K562 treated with DMSO at 1 percent for 24 hours (cell line): ENCODE measurements around the gene NMT1. TPM values are rescaled to one million over a fixed set of nuclear protein-coding genes. Genes with fewer than 3 reads are reported as not detected.

ENCODE experiments used
- total RNA-seq: library from RNA; unstranded; fragments of 300-600 nt; gene quantifications from 2 replicates; pipeline ENCODE4 v1.2.3, GENCODE V29; 2022; ENCODE audit warnings: low read depth; ENCODE audit not compliant: insufficient read depth

NMT1 gene
- total RNA-seq: 106 and 114 TPM in 2 replicates

DNA sequence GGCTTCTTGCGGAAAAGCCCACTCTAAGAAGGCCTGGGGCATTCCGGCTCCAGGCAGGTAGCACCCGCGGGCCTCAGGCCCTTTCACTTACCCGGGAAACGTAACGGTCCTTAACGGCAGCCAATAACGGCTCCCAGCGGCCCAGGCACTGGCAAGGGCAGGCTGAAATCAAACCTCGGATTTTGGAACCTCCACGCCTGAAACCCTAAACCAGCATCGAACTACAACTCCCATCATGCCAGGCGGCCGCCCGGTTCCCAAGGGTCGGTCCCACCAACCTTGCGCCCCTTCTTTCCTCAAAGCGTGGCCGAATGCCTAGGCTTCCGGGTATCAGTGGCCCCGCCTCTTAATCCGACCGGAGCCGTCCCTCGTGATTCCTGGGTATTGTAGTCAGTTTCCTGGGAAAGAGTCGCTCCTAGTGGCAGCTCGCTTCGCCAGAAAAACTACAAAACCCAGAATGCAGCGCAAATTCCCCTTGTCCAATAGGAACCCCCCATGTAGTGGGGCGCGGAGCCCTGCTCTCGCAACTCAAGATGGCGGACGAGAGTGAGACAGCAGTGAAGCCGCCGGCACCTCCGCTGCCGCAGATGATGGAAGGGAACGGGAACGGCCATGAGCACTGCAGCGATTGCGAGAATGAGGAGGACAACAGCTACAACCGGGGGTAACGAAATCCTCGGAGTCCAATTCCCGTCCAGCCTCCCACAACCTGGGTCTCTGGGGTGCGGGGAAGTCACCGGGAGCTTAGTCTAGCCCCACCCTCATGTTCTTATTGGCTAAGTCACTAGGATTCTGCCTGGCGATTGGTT is at the start of gene NMT1:
Gene NMT1, plus strand, starts transcription at position 521 of the 809 bp plus-strand sequence. Its CDS starts 13 bp downstream, at position 534.

DNA sequence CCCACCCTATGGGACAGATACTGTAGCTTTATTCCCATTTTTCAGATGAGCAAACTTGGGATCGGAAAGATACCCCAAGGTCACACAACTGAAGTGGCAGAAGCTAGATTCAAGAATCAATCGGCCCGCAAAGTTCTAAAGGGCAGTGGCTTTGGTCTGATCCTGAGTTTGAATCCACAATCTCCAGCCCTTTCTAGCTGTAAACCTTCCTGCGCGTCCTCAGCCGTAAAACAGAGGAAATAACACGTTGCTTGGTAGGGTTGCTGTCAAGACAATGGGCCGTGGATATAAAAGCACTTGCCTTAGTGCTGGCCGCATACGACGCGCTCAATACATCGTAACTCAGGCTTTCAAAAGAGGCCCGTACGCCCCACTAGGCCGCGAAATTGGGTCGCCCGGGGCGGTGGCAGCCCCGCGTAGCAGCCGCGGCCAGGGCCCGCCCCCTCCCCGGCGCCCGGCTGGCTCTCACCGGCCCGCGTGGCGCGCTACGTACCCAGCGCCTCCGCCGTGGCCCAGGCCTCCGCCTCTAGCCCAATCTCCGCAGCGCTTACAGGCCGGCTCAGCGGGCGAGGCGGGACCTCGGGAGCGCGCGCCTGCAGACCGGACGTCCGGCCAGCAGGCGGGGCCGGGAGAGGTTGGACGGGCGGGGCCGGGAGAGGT is 9.9 kb upstream of the NMT1 start, which contains the start of gene DCAKD:
Gene DCAKD, minus strand, starts transcription at position 573 of the 660 bp plus-strand sequence. CDS start 16,747 bp downstream, outside the sequence.

DNA sequence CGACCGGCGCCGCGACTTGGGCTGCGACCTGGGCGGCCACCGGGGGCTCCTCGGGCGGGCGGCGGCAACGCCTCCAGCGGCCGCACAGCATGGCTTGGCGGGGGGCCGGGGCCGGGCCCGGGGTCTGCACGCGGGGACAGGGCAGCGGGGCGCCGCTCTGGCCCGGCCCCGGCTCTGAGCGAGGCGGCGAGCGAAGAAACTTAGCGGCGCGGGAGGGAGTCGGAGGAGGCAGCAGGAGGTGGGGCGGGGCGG is 71.1 kb downstream of the NMT1 start, which contains the start of gene PLCD3:
Gene PLCD3, minus strand, starts transcription at position 196 of the 252 bp plus-strand sequence. Its CDS starts 105 bp downstream, at position 91.

DNA sequence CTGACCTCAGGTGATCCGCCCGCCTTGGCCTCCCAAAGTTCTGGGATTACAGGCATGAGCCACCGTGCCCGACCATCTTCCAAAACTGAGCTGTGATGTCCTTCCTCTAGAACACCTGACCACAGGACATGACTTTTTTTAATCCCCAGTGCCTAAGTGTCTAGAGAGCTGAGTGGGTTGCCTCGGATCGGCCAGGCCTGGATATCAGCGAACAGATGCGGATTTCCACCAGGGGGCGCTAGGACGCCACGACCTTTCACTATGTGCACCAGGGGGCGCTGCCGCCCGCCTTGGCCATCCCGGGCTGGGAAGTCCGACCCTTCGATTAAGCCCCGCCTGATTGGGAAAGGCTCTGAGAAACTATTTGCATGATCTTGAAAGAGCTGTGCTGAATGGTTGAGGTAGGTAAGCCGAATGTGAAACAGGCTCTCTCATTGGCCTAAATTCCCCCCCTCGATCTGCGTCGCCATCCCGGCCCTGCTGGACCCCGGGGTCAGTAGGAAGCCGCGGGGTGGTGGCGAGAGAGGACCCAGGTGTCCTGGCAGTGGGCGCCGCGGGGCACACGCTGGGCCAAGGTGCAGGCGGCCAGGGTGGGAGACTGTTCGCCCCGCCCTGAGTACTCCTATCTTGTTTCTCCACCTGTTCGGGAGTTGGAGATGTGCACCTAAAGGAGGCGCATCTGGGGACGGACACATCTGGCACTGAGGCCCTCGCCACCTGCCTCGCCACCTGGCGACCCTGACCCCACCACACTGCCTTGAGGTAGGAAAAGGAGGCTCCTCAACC is 74.3 kb downstream of the NMT1 start, which contains the start of gene ACBD4:
Gene ACBD4, plus strand, starts transcription at position 496 of the 786 bp plus-strand sequence. CDS start 458 bp downstream, outside the sequence.

DNA sequence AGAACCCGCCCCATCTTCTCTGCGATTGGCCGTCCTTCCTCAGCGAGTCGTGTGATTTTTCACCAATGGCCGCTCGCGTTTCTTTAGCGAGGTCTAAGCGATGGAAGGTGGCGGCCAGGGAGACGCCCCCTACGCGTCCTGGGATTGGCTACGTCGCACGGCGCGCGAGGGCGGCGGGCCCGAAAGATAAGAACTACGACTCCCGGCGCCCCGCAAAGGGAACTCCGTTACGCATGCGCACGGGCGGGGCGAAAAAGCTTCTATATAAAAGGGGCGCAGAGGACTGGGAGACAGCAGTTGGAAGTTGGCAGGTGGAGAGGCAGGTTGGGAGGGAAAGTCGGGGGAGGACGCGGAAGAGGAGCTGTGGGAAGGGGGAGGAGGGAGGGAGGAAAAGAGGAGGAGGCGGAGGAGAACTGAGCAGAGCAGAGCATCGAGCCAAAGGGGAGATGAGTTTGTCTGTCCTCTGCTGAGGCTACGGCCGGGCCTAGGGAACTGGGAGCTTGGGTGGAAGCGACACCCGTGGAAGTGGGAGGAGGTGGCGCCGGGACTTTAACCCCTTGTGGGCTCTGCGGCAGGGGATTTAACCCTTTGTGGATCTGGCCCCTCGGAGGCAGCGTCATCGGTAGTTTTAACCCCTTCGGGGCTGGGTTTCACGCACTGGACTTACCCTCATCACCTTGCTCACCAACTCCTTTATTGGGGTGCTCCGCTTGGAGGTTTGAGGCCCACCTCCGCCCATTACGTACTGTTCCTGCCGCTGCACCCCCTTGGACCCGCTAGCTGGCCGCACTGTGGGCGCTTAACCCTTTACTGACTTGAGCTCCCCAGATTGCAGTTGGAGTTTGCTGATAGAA is 87.3 kb downstream of the NMT1 start, which contains the start of gene HEXIM1:
Gene HEXIM1, plus strand, starts transcription at position 293 of the 854 bp plus-strand sequence. CDS start 716 bp downstream, outside the sequence.

Other genes starting within 250 kb of the NMT1 start
- gene GJC1, start 231.0 kb upstream of the NMT1 start, total RNA-seq: 0.10 TPM in 1 of 2 replicates, not detected in the other
- gene HIGD1B, start 213.4 kb upstream of the NMT1 start, total RNA-seq: not detected in 2 replicates
- gene EFTUD2, start 161.9 kb upstream of the NMT1 start, total RNA-seq: 84.1 and 86.8 TPM in 2 replicates
- 1.4 and 2.6 TPM in 2 replicates for gene GFAP, start 145.8 kb upstream of the NMT1 start, total RNA-seq
- 20.7 and 22.2 TPM in 2 replicates for gene KIF18B, start 113.5 kb upstream of the NMT1 start, total RNA-seq
- 1.9 and 2.5 TPM in 2 replicates for gene C1QL1, start 93.0 kb upstream of the NMT1 start, total RNA-seq
- 63.2 and 70.5 TPM in 2 replicates for gene DCAKD, start 9.7 kb upstream of the NMT1 start, total RNA-seq
- gene PLCD3, start 71.2 kb downstream of the NMT1 start, total RNA-seq: 12.3 and 12.7 TPM in 2 replicates
- gene ACBD4, start 74.4 kb downstream of the NMT1 start, total RNA-seq: 16.9 and 18.5 TPM in 2 replicates
- gene HEXIM1, start 87.2 kb downstream of the NMT1 start, total RNA-seq: 33.8 and 40.1 TPM in 2 replicates
- gene HEXIM2, start 100.6 kb downstream of the NMT1 start, total RNA-seq: 7.2 and 9.2 TPM in 2 replicates
- 70.5 and 72.7 TPM in 2 replicates for gene FMNL1, start 160.6 kb downstream of the NMT1 start, total RNA-seq
- not detected in 2 replicates for gene SPATA32, start 200.8 kb downstream of the NMT1 start, total RNA-seq